HG03045 (cell line): Measurements from ENCODE around the gene ANO2.
A peak's percentile ranks its signal among the peaks of the same experiment; 100 is the strongest.

ENCODE experiments used
- ATAC-seq: cut with Tn5 transposase; IDR thresholded peaks from one replicate; pipeline ENCODE4 v1.9.1; 2021; ENCODE audit warnings: mild to moderate bottlenecking, moderate library complexity; ENCODE audit not compliant: unreplicated experiment

The ANO2 gene

GRCh38 chr12:5783289-5783920 is 161.7 kb downstream of the ANO2 start:
- no peak for ATAC-seq

- ATAC-seq = no peak
Observed at GRCh38 chr12:5780536-5780935, 164.5 kb downstream of the ANO2 start.

DNA sequence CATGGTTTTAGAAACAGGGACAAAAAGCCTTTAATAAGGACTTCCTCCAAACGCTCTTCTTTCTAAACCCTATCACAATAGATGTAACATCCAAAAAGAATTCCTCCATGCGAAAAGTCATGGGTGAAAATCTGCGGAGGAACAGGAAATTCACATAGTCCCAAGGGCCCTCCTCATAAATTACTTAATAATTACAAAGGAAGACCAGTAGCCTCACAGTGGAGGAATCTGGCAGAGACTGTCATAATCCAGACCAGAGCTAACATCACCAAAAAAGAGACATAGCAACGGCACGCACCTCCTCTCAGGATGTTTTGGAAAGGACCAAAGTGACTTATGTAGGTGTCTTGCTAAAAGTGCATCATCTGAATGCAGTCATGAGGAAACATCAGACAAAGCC is 165.7 kb downstream of the ANO2 start:
- ATAC-seq = no peak

DNA sequence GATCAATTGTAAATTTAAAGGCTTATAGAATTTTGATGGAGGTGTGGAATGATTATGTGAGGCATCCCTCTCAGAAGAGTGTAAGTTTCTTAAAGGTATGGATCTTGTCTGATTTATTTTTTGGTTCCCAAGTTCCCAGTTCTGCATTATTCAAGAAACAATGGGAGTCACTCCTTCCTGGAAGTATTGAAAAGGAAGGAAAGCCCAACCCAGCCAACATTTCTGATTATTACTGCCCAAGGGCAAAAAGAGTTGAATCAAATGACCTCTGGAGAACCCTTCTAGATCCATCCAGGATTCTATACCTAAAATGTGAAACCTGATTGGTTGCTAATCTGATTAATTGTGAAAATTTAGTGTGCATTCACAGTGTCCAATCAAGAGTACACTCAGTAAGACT is 166.2 kb downstream of the ANO2 start:
- ATAC-seq = no peak

DNA sequence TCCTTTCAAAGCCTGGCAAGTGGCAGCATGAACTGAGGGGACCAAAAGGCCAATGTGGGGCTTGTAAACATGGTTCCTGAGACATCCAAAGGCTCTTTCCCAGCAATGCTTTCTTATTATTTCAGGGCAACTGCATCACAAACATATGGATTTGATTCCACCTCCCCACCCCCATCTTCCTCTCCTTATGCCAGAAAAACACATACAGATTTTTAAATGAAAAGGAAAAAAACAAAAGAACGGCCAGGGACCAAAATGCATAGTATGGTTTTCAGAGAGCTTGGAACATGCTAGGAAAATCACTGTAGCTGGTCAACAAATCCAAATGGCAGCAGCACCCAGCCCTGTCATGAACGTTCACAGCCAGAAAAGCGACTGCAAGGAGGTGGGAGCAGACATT is 167.6 kb downstream of the ANO2 start:
- ATAC-seq = no peak

GRCh38 chr12:5776091-5776490 is 169.0 kb downstream of the ANO2 start:
- no peak for ATAC-seq

- no peak for ATAC-seq
Observed at GRCh38 chr12:5773550-5773949, 171.5 kb downstream of the ANO2 start.

- ATAC-seq = no peak
Observed at GRCh38 chr12:5771756-5772155, 173.3 kb downstream of the ANO2 start.

DNA sequence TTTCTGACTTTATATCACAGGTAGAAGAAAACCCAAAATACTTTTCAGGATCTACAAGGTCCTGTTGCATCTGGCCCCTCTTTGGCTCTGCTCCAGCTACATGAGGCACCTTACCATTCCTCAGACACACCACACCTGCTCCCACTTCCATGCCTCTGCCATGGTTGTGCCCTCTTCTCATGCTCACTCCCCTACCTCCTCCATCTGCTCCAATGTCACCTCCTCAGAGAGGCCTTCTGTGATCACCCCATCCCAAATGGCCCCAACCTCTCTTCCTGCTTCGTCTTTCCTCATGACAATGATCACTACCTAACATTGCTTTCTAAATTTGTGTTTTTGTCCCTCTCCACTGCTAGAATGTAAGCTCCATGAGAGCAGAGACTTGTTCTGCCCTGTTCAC is 174.3 kb downstream of the ANO2 start:
- no peak for ATAC-seq

- no peak for ATAC-seq
Observed at GRCh38 chr12:5768581-5769196, 176.4 kb downstream of the ANO2 start.

DNA sequence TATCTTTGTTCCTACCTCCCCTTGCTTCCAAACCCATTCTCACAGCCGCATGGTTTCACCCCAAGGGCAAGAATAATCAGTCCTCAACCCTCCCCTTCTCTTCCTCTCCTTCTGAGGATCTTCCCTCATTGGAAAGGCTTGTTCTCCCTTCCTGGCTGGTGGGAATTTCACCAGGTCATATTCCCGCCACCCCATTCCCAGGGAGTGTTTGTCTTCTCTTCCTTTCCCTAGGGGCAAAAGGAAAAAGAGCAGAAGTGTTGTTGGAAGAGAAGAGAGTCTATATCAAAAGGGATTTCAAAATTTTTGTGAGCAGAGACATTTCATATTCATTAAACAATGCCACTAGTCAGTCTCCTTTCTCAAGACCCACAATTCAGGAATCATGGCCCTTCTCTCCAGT is 176.9 kb downstream of the ANO2 start:
- no peak for ATAC-seq

GRCh38 chr12:5758347-5758746 is 186.7 kb downstream of the ANO2 start:
- no peak for ATAC-seq

DNA sequence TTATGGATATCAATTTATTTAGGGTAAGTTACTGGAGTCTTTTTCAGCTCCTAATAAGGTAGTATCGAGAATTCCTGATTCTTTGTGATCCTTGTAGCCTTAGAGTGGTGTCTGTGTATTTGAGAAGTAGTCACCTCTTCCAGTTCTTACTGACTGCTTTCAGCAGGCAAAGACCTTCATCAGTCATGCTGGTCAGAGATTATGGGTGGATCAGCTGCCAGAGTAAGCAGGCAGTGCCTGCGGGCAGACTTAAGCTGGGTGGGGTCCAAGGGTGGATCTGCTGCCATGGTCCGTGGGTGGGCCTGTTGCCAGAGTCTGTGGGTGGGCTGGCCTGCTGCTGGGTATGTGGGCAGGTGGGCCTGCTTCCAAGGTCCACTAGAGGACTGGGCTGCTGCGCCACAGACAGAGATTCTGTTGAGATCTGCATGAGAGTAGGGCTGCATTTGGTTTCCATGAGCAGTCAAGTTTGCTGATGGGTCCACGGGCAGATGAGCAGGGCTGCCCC is 188.7 kb downstream of the ANO2 start:
- no peak for ATAC-seq

GRCh38 chr12:5748027-5748426 is 197.0 kb downstream of the ANO2 start:
- no peak for ATAC-seq

DNA sequence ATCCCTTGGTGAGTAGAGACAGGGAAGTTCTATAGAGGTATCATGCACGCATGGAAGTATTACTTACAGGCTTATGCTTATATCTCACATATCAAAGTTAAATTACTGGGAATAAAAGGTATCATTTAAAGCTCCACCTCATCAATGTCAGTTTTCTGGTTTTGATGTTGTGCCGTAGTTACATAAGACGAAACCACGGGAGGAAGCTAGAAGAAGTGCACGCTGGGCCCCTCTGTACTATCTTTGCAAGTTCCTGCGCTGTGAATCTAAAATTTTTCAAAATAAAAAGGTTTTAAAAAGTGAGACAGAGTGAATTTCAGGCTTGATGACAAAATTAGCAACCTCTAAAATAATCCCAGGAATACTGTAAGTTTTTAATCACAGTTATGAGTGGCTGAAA is 198.1 kb downstream of the ANO2 start:
- no peak for ATAC-seq

GRCh38 chr12:5746036-5746908 is 198.8 kb downstream of the ANO2 start:
- no peak for ATAC-seq

- ATAC-seq = peak; percentile 50
Observed at GRCh38 chr12:5745251-5745888, 199.7 kb downstream of the ANO2 start.

GRCh38 chr12:5742258-5742657 is 202.8 kb downstream of the ANO2 start:
- ATAC-seq = no peak

GRCh38 chr12:5739917-5740316 is 205.1 kb downstream of the ANO2 start:
- no peak for ATAC-seq

DNA sequence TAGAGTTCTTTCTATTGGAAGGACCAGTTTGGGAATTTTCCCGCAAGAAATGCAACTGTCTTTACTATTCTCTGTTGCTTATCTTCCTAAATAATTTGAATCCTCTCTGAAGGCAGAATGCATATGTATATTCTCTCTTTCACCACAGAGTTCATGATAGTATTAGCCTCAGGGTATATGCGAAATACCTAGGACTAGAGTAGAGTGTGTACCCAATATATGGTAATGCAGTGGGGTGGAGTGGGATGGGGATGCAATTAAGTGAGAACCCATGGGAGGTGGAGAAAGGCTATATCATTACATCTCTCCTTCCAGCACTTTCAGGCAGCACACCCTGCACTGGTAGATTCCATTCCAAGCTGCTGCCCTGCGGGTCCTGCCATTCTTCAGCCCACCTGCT is 207.3 kb downstream of the ANO2 start:
- no peak for ATAC-seq

- ATAC-seq = no peak
Observed at GRCh38 chr12:5736527-5736926, 208.5 kb downstream of the ANO2 start.
